ENCODE results near the gene CHRNA4. TPM values are rescaled to one million over a fixed set of nuclear protein-coding genes. Genes with fewer than 3 reads are reported as not detected.

The CHRNA4 gene
- total and polyA plus RNA-seq, 2 of the 13 experiments (the other 11 are each of a cell fraction or from before 2014, with no cell fraction given), result not detected

DNA sequence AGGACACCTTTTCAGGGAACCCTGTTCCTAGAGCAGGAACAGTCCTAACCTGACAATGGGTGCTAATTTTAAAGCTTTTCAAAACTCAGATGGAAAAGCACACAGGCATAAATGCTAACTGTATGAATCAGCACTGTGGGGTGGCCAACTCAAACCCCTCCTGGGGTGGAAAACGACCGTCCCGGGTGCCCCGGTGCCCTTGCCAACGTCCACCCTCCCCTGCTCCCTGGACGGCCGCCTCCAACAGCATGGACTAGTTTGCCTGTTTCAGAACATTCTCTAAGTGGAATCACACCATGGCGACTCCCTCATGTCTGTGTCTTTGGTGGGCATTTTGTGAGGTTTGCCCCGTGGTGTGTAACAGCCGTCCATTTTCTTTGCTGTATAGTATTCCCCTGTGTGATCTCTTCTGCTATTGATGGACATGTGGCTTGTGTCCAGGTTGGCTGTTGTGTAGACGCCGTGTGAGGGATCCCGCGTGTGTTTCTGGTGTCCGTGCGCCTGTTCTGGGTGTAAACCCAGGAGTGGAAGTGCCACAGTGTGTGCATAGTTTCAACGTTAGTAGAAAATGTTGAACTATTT, 62.3 kb downstream of the CHRNA4 start:
- H3K4me2 ChIP-seq (ENCODE audit: low read depth, low read length), result no peak overlapping the region
- ATAC-seq (no peak), FAIRE-seq (no peak), DNase-seq (ENCODE audit: low spot score) (no peak)
- peaks cover 5% of the 10 kb centered on the region; the same call in 1 of the 2 replicates for H4K20me1 ChIP-seq (ENCODE audit: insufficient read depth, low read length)
- H3K36me3 ChIP-seq (replicated peaks in 1 of 2; ENCODE audit: control insufficient read depth in 1 of 2, insufficient read depth in 2 of 2, low read length in 2 of 2), result no peaks in the 10 kb centered on the region
- no peak overlapping the region for H3K27ac ChIP-seq (ENCODE audit: extremely low read length, insufficient read depth, low read length)
- no peak overlapping the region for H3K4me3 ChIP-seq (replicated peaks in 1 of 3; ENCODE audit: insufficient read depth in 1 of 3, low read depth in 2 of 3, low read length in 3 of 3)
- intact Hi-C loops (cut with micrococcal nuclease; ENCODE audit: unreplicated experiment) (loop anchor here (5.0 kb wide), 1 partner anchor 88 kb away; no protein-coding TSS in a partner anchor), in situ Hi-C loops (cut with HindIII; ENCODE audit: extremely low pct_ligation_motif_present, low pct_unique_long_range_greater_than_20kb) (no loop called here)
- no peaks in the 10 kb centered on the region for H3K9me3 ChIP-seq (ENCODE audit: low read length)
- no TSS peak for BruUV-seq (replicated peaks)
- WGBS (ENCODE audit: low lambda C conversion rate), result 35% methylated on average over 17 of the region's 17 CpGs
- H3K79me2 ChIP-seq (ENCODE audit: insufficient read depth, low read length), result no peaks in the 10 kb centered on the region
- H3K9ac ChIP-seq (ENCODE audit: insufficient read depth, low read depth, low read length), result no peak overlapping the region
- ChIA-PET CTCF (ENCODE audit: low intra/inter-chr PET ratio, low total read pairs) (no interaction called here), POLR2A (no interaction called here)
- H2AFZ ChIP-seq (ENCODE audit: low read length), result no peak overlapping the region
- 0 out of 2 replicates have a peak, but pooled peaks have one; percentile 30 for TF ChIP-seq EZH2 (conservative IDR thresholded peaks at IDR 0.05; ENCODE audit: low read depth, low read length)
- no peak for TF ChIP-seq ARNT2 (CRISPR knock-in tag; IDR thresholded peaks at IDR 0.05; ENCODE audit: low read depth)
- H3K27me3 ChIP-seq (ENCODE audit: control insufficient read depth in 1 of 2, insufficient read depth in 2 of 2, low read length in 2 of 2), result peaks cover 22 to 66% of the 10 kb centered on the region in 2 experiments; a peak in 4 of 5 replicates
- H3K4me1 ChIP-seq (ENCODE audit: insufficient read depth, low read length), result no peaks in the 10 kb centered on the region

DNA sequence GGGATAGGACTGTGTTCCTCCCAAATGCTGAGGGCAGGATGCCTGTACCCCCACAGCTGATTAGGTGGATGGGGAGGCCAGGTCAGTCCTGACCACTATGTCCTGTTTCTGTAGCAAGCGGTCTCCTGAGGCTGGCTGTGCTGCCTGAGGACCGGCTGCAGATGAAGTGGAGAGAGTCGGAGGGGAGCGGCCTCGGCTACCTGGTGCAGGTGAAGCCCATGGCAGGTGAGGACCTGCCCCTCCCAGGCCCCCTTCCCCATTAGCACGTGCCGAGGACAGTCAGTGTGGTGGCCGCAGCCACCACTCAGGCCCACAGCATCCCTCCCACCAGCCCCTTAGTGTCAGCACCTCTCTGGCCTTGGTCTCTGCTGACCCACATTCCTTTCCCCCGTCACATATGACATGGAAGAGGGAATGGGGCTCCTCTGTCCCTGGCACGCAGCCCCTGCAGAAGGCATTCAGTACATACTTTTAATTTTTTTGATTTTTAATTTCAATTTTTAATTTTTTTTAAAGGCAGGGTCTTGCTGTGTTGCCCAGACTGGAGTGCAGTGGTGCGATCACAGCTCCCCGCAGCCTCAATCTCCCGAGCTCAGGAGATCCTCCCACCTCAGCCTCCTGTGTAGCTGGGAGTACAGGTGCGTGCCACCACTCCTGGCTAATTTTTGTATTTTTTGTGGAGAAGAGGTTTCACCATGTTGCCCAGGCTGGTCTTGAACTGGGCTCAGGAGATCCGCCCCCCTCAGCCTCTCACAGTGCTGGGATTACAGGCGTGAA, 63.2 kb downstream of the CHRNA4 start:
- intact Hi-C loops (cut with micrococcal nuclease; ENCODE audit: unreplicated experiment) (loop anchor here (5.0 kb wide), 1 partner anchor 89 kb away; no protein-coding TSS in a partner anchor), in situ Hi-C loops (cut with HindIII; ENCODE audit: extremely low pct_ligation_motif_present, low pct_unique_long_range_greater_than_20kb) (no loop called here)
- POLR2A ChIA-PET, result no interaction called here

More for the DNA sequence above, 63.2 kb downstream of the CHRNA4 start:
- H3K9me3 ChIP-seq (ENCODE audit: low read length), result no peaks in the 10 kb centered on the region
- 26% methylated on average over 15 of the region's 16 CpGs for WGBS (ENCODE audit: low lambda C conversion rate)
- CTCF ChIA-PET (ENCODE audit: low intra/inter-chr PET ratio, low total read pairs), result no interaction called here
- H3K9ac ChIP-seq (ENCODE audit: insufficient read depth, low read depth, low read length), result no peak overlapping the region
- no peaks in the 10 kb centered on the region for H3K79me2 ChIP-seq (ENCODE audit: insufficient read depth, low read length)
- TF ChIP-seq EP300 (IDR thresholded peaks at IDR 0.05; ENCODE audit: low read depth in 2 of 2, low read length in 2 of 2) (no peak), EP300 (CRISPR knock-in tag; IDR thresholded peaks at IDR 0.05; ENCODE audit: borderline replicate concordance) (no peak), ZNF121 (CRISPR knock-in tag; IDR thresholded peaks at IDR 0.05) (0 out of 2 replicates have a peak, but pooled peaks have one; percentile 37)
- H3K4me1 ChIP-seq (ENCODE audit: insufficient read depth, low read length), result no peaks in the 10 kb centered on the region
- no peak for DNase-seq (ENCODE audit: low spot score)
- no peak overlapping the region for H3K4me2 ChIP-seq (ENCODE audit: low read depth, low read length)
- H4K20me1 ChIP-seq (ENCODE audit: insufficient read depth, low read length), result peaks cover 6% of the 10 kb centered on the region; the same call in 1 of the 2 replicates
- H3K4me3 ChIP-seq (replicated peaks in 1 of 3; ENCODE audit: insufficient read depth in 1 of 3, low read depth in 2 of 3, low read length in 3 of 3), result no peak overlapping the region
- no TSS peak for BruUV-seq (replicated peaks)
- no peak for ATAC-seq
- FAIRE-seq, result no peak
- peaks cover 23 to 68% of the 10 kb centered on the region in 2 experiments; a peak in 4 of 5 replicates for H3K27me3 ChIP-seq (ENCODE audit: control insufficient read depth in 1 of 2, insufficient read depth in 2 of 2, low read length in 2 of 2)
- H3K27ac ChIP-seq (ENCODE audit: extremely low read length, insufficient read depth, low read length), result no peak overlapping the region
- no peaks in the 10 kb centered on the region for H3K36me3 ChIP-seq (replicated peaks in 1 of 2; ENCODE audit: control insufficient read depth in 1 of 2, insufficient read depth in 2 of 2, low read length in 2 of 2)
- H2AFZ ChIP-seq (ENCODE audit: low read length), result no peak overlapping the region
